GM12891 (cell line): ENCODE data around the gene SLC17A5.
"Not testable (repeated sequence)": the region's sequence is repeated elsewhere in the genome, so short reads cannot be mapped to it uniquely, and the experiment has no call there.

ENCODE experiments used
- POLR2A ChIP-seq: IDR thresholded peaks from 2 replicates; pipeline ENCODE4 v1.6.1; 2011; ENCODE audit warnings: low read depth, low read length, control low read depth
- POLR2AphosphoS5 ChIP-seq: IDR thresholded peaks from 2 replicates; pipeline ENCODE4 v1.6.1; 2011; ENCODE audit warnings: low read depth, low read length, control low read depth
- POU2F2 ChIP-seq: IDR thresholded peaks from 2 replicates; pipeline ENCODE4 v1.6.1; 2011; ENCODE audit warnings: low read depth, mild to moderate bottlenecking, control low read depth, low read length, moderate library complexity
- TAF1 ChIP-seq: IDR thresholded peaks from 2 replicates; pipeline ENCODE4 v1.6.1; 2011; ENCODE audit warnings: low read depth, low read length, control low read depth

DNA sequence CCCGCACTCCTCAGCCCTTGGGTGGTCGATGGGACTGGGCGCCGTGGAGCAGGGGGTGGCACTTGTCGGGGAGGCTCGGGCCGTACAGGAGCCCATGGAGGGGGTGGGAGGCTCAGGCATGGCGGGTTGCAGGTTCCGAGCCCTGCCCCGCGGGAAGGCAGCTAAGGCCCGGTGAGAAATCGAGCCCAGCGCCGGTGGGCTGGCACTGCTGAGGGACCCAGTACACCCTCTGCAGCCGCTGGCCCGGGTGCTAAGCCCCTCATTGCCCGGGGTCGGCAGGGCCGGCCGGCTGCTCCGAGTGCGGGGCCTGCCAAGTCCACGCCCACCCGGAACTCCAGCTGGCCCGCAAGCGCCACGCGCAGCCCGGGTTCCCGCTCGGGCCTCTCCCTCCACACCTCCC, 81.3 kb downstream of the SLC17A5 start:
- not testable (repeated sequence) for TF ChIP-seq POLR2AphosphoS5, POU2F2, POLR2A, TAF1
